C4-2B (cell line): Measurements from ENCODE around the gene LCN1.
A peak's percentile ranks its signal among the peaks of the same experiment; 100 is the strongest.

Experiments
- H3K27ac ChIP-seq: fragments of 450-650 bp; 2 replicates; pipeline ENCODE4 v1.5.1; 2017
- CTCF ChIP-seq: fragments of 450-650 bp; conservative IDR thresholded peaks from 2 replicates; pipeline ENCODE4 v1.5.1; 2017; ENCODE audit warnings: mild to moderate bottlenecking
- ZFX ChIP-seq: fragments of 450-650 bp; IDR thresholded peaks from 2 replicates; pipeline ENCODE4 v1.6.1; 2017

Gene LCN1

GRCh38 chr9:135478829-135479468 is 42.3 kb upstream of the LCN1 start:
- peak overlapping the region; percentile 80 for H3K27ac ChIP-seq
- no peak; the same call in 1 of the 2 replicates for TF ChIP-seq CTCF
- TF ChIP-seq ZFX: peak; percentile 39; the same call in 1 of the 2 replicates

- H3K27ac ChIP-seq: peak within 1 kb of the TSS; percentile 80
- no peak for TF ChIP-seq ZFX
- no peak for TF ChIP-seq CTCF
Measured at GRCh38 chr9:135479469-135480052, 41.7 kb upstream of the LCN1 start, which contains the start of gene PPP1R26. TSS of gene PPP1R26 (plus strand) at chr9:135479782. CDS start at chr9:135484511, 4,729 bp downstream.

GRCh38 chr9:135480071-135480939 is 40.9 kb upstream of the LCN1 start:
- peak overlapping the region; percentile 80 for H3K27ac ChIP-seq
- TF ChIP-seq CTCF (no peak), ZFX (peak; percentile 89; the same call in 1 of the 2 replicates)

GRCh38 chr9:135480940-135481310 is 40.3 kb upstream of the LCN1 start:
- peak overlapping the region; percentile 80 for H3K27ac ChIP-seq
- TF ChIP-seq ZFX: no peak
- no peak for TF ChIP-seq CTCF

GRCh38 chr9:135482015-135482754 is 39.1 kb upstream of the LCN1 start:
- no peak for TF ChIP-seq ZFX
- TF ChIP-seq CTCF: no peak
- H3K27ac ChIP-seq: no peak overlapping the region

- TF ChIP-seq CTCF (no peak), ZFX (no peak)
- no peak overlapping the region for H3K27ac ChIP-seq
Measured at GRCh38 chr9:135484460-135485277, 36.6 kb upstream of the LCN1 start.
